GM12875 (cell line): ENCODE measurements around the gene MAGI1.
A peak's percentile ranks its signal among the peaks of the same experiment; 100 is the strongest.

Experiments
- H3K4me3 ChIP-seq: one replicate; pipeline ENCODE4 v1.5.1; 2011; ENCODE audit warnings: low read depth, low read length, control low read depth
- CTCF ChIP-seq: IDR thresholded peaks from 2 replicates; pipeline ENCODE4 v1.5.1; 2011; ENCODE audit warnings: low read depth, mild to moderate bottlenecking, control low read depth, inconsistent platforms, low read length, moderate library complexity, borderline replicate concordance; ENCODE audit not compliant: insufficient read depth

The MAGI1 gene

DNA sequence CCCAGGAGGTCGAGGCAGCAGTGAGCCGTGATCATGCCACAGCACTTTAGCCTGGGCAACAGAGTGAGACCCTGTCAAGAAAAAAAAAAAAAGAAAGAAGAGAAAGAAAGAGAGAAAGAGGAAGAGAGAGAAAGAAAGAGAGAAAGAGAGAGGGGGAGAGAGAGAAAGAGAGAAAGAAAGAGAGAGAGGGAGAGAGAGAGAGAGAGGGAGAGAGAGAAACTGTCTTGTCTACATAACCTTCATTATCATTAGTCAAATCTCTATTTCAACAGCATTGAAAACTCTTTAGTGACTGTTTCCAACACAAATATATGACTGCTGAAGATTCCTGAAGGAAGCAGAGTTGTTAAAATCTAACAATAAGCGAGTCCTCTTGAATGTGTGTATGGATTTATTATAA, 304.3 kb downstream of the MAGI1 start:
- no peak overlapping the region for H3K4me3 ChIP-seq
- TF ChIP-seq CTCF, result no peak

GRCh38 chr3:65733459-65733858, 305.3 kb downstream of the MAGI1 start:
- no peak for TF ChIP-seq CTCF
- H3K4me3 ChIP-seq, result no peak overlapping the region

DNA sequence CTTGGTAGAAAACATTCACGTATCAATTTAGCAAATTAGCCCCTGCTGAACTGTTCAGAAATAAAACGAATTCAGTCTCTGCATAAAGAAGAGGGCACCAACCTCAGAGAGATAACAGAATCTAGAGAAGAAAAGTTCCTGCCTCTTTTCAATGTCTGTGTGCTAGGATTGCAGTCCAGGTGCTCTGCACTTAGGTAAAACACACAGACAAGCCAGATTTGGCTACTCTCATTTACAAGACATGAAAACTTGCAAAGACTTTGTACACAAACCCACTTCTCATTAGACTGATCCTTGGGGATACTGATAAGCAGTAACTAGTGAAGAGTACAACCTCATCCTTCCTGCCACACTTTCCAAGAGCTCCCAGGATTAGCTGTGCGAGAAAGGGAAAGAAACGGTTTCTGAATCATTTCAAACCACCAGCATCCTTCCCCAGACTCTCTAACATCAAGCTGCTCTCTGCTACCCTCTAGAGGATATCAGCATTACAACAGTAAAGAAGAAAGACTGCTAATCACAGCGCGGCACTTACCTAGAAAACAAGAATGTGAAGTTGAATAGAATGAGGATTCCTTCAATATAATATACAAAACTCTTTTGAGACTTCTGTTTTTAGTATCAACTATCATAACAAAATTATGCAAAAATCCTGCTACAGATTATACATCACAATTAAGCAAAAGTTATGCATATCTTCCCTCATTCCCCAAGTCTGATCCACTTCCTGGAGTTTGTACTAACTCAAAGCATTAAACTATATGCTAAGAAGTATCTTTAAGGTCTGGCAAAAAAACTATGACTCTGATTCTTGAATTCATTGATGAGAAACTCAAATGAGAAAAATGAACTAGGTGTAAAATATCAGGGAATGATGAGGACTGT, 306.4 kb downstream of the MAGI1 start:
- TF ChIP-seq CTCF, result peak; percentile 69
- no peak overlapping the region for H3K4me3 ChIP-seq

- no peak overlapping the region for H3K4me3 ChIP-seq
- no peak for TF ChIP-seq CTCF
These were observed 308.3 kb downstream of the MAGI1 start for GRCh38 chr3:65730449-65730848.

DNA sequence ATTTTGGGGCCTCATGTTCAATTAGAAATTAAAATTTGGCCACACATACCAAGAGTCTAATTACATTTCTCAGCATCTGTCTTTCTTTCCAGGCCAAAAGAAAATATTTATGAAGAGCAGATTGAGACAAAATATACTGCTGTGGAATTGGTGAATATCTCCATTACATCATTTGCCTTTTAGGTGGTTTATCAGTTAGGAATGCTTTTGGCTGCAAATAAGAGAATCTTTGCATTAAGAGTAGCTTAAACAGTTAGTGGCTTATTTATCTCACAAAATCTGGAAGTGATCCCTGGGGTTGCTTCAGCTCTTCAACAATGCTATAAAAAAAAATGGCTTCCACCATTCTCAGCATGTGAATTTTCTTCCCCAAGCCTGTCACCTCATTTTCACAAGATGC, 308.7 kb downstream of the MAGI1 start:
- no peak for TF ChIP-seq CTCF
- no peak overlapping the region for H3K4me3 ChIP-seq

DNA sequence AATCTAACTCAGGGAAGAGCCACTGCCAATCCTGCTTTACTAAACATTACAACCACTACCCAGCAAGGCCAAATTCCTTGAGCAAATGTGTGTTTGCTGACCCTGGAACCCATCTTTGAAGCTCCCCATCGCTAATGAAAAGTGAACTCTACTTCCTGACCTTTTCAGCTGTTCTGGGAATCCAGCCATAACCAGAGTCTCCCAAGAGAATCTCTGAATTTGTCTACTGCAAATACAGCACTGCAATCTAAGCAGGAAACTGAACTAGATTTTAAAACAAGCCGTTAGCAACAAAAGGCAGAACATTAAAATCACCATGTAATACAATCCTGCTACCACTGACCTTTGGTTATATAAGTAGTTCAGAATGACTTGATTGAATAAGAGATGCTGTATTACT, 309.2 kb downstream of the MAGI1 start:
- TF ChIP-seq CTCF, result no peak
- H3K4me3 ChIP-seq, result no peak overlapping the region

DNA sequence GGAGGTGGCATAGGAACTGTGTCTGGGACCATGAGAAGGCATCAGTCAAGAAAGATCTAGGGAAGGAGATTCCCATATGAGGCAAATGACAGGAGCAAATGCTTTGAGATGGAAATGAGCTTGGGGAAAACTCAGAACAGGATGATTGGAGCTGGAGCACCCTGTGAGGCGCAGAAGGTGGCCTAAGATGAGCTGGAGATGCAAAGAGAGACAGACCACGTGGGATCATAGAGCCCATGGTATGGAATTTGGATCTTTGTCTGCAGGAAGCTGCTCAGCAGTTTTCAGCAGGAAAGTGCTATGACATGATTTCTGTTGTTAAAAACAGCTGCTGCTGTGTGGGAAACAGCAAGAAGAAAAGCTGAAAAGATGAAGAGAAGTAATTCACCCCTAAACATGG, 310.6 kb downstream of the MAGI1 start:
- no peak overlapping the region for H3K4me3 ChIP-seq
- TF ChIP-seq CTCF, result no peak
